HepG2 (cell line): ENCODE data around the gene APOA1. TPM values are rescaled to one million over a fixed set of nuclear protein-coding genes. Genes with fewer than 3 reads are reported as not detected.

ENCODE experiments used
- ARID2 ChIP-seq: sonication (generic); formaldehyde crosslinking; IDR thresholded peaks from 2 replicates; pipeline ENCODE4 v1.8.1; 2022; ENCODE audit warnings: mild to moderate bottlenecking, missing genetic modification reagents, borderline replicate concordance
- ELF1 ChIP-seq: sonication (generic); formaldehyde crosslinking; IDR thresholded peaks from 2 replicates; pipeline ENCODE4 v1.4.0; 2020; ENCODE audit warnings: missing genetic modification reagents
- FOXP1 ChIP-seq, 2 experiments: fragments of 450-650 bp in 1 of 2; IDR thresholded peaks; 2 replicates each; pipeline ENCODE4 v1.6.1; 2017 to 2018; ENCODE audit warnings: antibody characterized with exemption in 1 of 2
- GTF2F1 ChIP-seq: fragments of 150-350 bp; IDR thresholded peaks from 2 replicates; pipeline ENCODE4 v1.6.1; 2014; ENCODE audit warnings: low read length
- HOXA3 ChIP-seq: sonication (generic); formaldehyde crosslinking; IDR thresholded peaks from 2 replicates; pipeline ENCODE4 v1.5.0; 2020; ENCODE audit warnings: missing genetic modification reagents
- HOXA5 ChIP-seq: sonication (generic); formaldehyde crosslinking; IDR thresholded peaks from 2 replicates; pipeline ENCODE4 v1.4.0; 2020; ENCODE audit warnings: missing genetic modification reagents
- NCOA1 ChIP-seq: sonication (generic); formaldehyde crosslinking; IDR thresholded peaks from 2 replicates; pipeline ENCODE4 v1.9.0; 2021; ENCODE audit warnings: missing genetic modification reagents
- ONECUT2 ChIP-seq: sonication (generic); formaldehyde crosslinking; IDR thresholded peaks from 2 replicates; pipeline ENCODE4 v1.4.0; 2020; ENCODE audit warnings: missing genetic modification reagents
- PHF20 ChIP-seq: sonication (generic); formaldehyde crosslinking; IDR thresholded peaks from 2 replicates; pipeline ENCODE4 v1.5.0; 2020; ENCODE audit warnings: mild to moderate bottlenecking, missing genetic modification reagents
- RAD21 ChIP-seq: fragments of 450-650 bp; formaldehyde crosslinking; IDR thresholded peaks from 2 replicates; pipeline ENCODE4 v1.5.0; 2020; ENCODE audit warnings: mild to moderate bottlenecking
- ZBTB21 ChIP-seq: sonication (generic); formaldehyde crosslinking; IDR thresholded peaks from 2 replicates; pipeline ENCODE4 v1.4.0; 2020; ENCODE audit warnings: missing genetic modification reagents
- ZC3H13 ChIP-seq: sonication (generic); formaldehyde crosslinking; IDR thresholded peaks from 2 replicates; pipeline ENCODE4 v1.8.1; 2023; ENCODE audit warnings: mild to moderate bottlenecking, missing genetic modification reagents, moderate library complexity
- ZNF121 ChIP-seq: sonication (generic); formaldehyde crosslinking; IDR thresholded peaks from 2 replicates; pipeline ENCODE4 v1.5.0; 2020; ENCODE audit warnings: mild to moderate bottlenecking, missing genetic modification reagents
- ZNF577 ChIP-seq: sonication (generic); formaldehyde crosslinking; IDR thresholded peaks from 2 replicates; pipeline ENCODE4 v1.4.0; 2020; ENCODE audit warnings: mild to moderate bottlenecking, low read depth, missing genetic modification reagents, borderline replicate concordance
- ZZZ3 ChIP-seq: sonication (generic); formaldehyde crosslinking; IDR thresholded peaks from 2 replicates; pipeline ENCODE4 v1.4.0; 2020; ENCODE audit warnings: missing genetic modification reagents, mild to moderate bottlenecking, borderline replicate concordance
- polyA plus RNA-seq, 8 experiments: library from polyadenylated mRNA; depleted of rRNA in 3 of 8; stranded (reverse) in 7 of 8; unstranded in 1 of 8; fragments of >200 nt; fragmentation: Illumina TruSeq in 4 of 8; extraction: Trizol in 4 of 8; gene quantifications; 2 replicates each; pipeline versions ENCODE4 v1.2.1 to v1.2.3, GENCODE V29; 2011 to 2016; ENCODE audit warnings: low read depth in 4 of 8, missing spikeins in 1 of 8, mixed read lengths in 1 of 8; ENCODE audit not compliant: insufficient read depth in 1 of 8
- total RNA-seq, 5 experiments: library from RNA; depleted of rRNA; stranded (reverse); fragments of >200 nt; fragmentation: Illumina TruSeq; extraction: Trizol; gene quantifications; 2 replicates each; pipeline ENCODE4 v1.2.3, GENCODE V29; 2016; ENCODE audit warnings: low read depth in 1 of 5
- TF ChIP-seq, protein P1 (sequence below): IDR thresholded peaks from 2 replicates; pipeline ENCODE4 v1.6.1; 2016; ENCODE audit warnings: missing compliant biosample characterization, missing genetic modification reagents, borderline replicate concordance
- TF ChIP-seq, protein P2 (sequence below): sonication (generic); formaldehyde crosslinking; IDR thresholded peaks from one replicate; pipeline ENCODE4 v1.5.1; 2020; ENCODE audit warnings: mild to moderate bottlenecking, missing genetic modification reagents; ENCODE audit errors: not compliant biosample characterization
- TF ChIP-seq, protein P3 (sequence below): sonication (generic); formaldehyde crosslinking; IDR thresholded peaks from 2 replicates; pipeline ENCODE4 v1.5.0; 2020; ENCODE audit warnings: missing genetic modification reagents

The APOA1 gene
- total and polyA plus RNA-seq, 2 of the 13 experiments (the other 11 are each of a cell fraction or from before 2014, with no cell fraction given): 1,973 to 5,485 TPM

DNA sequence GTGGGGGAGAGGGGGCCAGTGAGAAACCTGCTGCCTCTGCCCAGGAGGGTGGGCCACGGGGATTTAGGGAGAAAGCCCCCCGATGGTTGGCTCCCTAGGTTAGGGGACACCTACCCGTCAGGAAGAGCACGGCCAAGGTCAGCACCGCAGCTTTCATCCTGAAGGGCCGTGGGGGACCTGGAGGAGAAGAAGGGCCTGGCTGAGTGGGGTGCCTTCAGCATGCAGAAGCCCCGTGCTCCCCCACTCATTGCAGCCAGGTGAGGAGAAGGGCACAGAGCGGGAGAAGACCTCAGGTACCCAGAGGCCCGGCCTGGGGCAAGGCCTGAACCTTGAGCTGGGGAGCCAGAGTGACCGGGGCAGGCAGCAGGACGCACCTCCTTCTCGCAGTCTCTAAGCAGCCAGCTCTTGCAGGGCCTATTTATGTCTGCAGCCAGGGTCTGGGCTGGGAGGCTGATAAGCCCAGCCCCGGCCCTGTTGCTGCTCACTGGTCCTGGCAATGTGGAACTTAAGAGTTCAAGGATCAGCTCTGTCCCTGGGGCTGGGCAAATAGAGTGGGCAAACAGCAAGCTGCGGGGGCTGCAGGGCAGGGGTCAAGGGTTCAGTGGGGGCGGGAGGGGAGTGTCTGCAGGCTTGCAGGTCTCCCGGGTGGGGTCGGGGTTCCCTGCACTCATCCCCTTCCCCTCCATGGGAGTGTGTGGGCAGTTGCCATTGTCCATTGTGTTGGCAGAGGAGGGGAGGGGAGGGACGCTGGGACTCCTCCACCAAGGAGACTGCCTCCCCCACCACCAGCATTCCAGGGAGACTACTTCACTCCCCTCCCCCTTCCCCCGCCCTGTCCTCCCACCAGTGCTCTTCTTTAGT, at the start of gene APOA1 (continued):
- TF ChIP-seq, protein P1, sequence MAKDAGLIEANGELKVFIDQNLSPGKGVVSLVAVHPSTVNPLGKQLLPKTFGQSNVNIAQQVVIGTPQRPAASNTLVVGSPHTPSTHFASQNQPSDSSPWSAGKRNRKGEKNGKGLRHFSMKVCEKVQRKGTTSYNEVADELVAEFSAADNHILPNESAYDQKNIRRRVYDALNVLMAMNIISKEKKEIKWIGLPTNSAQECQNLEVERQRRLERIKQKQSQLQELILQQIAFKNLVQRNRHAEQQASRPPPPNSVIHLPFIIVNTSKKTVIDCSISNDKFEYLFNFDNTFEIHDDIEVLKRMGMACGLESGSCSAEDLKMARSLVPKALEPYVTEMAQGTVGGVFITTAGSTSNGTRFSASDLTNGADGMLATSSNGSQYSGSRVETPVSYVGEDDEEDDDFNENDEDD (CRISPR knock-in tag): no peak
- TF ChIP-seq, protein P2, sequence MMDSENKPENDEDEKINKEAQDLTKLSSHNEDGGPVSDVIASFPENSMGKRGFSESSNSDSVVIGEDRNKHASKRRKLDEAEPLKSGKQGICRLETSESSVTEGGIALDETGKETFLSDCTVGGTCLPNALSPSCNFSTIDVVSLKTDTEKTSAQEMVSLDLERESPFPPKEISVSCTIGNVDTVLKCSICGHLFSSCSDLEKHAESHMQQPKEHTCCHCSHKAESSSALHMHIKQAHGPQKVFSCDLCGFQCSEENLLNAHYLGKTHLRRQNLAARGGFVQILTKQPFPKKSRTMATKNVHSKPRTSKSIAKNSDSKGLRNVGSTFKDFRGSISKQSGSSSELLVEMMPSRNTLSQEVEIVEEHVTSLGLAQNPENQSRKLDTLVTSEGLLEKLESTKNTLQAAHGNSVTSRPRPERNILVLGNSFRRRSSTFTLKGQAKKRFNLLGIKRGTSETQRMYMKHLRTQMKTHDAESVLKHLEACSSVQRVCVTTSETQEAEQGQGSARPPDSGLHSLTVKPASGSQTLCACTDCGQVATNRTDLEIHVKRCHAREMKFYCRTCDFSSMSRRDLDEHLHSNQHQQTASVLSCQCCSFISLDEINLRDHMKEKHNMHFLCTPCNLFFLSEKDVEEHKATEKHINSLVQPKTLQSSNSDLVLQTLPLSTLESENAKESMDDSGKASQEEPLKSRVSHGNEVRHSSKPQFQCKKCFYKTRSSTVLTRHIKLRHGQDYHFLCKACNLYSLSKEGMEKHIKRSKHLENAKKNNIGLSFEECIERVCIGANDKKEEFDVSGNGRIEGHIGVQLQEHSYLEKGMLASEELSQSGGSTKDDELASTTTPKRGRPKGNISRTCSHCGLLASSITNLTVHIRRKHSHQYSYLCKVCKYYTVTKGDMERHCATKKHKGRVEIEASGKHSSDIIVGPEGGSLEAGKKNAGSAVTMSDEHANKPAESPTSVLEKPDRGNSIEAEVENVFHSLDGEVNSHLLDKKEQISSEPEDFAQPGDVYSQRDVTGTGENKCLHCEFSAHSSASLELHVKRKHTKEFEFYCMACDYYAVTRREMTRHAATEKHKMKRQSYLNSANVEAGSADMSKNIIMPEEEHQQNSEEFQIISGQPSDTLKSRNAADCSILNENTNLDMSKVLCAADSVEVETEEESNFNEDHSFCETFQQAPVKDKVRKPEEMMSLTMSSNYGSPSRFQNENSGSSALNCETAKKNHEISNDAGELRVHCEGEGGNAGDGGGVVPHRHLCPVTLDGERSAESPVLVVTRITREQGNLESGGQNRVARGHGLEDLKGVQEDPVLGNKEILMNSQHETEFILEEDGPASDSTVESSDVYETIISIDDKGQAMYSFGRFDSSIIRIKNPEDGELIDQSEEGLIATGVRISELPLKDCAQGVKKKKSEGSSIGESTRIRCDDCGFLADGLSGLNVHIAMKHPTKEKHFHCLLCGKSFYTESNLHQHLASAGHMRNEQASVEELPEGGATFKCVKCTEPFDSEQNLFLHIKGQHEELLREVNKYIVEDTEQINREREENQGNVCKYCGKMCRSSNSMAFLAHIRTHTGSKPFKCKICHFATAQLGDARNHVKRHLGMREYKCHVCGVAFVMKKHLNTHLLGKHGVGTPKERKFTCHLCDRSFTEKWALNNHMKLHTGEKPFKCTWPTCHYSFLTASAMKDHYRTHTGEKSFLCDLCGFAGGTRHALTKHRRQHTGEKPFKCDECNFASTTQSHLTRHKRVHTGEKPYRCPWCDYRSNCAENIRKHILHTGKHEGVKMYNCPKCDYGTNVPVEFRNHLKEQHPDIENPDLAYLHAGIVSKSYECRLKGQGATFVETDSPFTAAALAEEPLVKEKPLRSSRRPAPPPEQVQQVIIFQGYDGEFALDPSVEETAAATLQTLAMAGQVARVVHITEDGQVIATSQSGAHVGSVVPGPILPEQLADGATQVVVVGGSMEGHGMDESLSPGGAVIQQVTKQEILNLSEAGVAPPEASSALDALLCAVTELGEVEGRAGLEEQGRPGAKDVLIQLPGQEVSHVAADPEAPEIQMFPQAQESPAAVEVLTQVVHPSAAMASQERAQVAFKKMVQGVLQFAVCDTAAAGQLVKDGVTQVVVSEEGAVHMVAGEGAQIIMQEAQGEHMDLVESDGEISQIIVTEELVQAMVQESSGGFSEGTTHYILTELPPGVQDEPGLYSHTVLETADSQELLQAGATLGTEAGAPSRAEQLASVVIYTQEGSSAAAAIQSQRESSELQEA (CRISPR knock-in tag): peak; percentile 67
- TF ChIP-seq PHF20: no peak
- peak; percentile 82; the same call in 1 of the 2 replicates for TF ChIP-seq ARID2 (CRISPR knock-in tag)
- TF ChIP-seq ELF1 (CRISPR knock-in tag): no peak; the same call in 1 of the 2 replicates
- TF ChIP-seq ZZZ3 (CRISPR knock-in tag): no peak
- TF ChIP-seq HOXA5 (CRISPR knock-in tag): peak; percentile 73; the same call in 1 of the 2 replicates
- TF ChIP-seq ZBTB21 (CRISPR knock-in tag): peak; percentile 40; the same call in 1 of the 2 replicates
- peak; percentile 78 for TF ChIP-seq GTF2F1
- peak; percentile 76; the same call in 1 of the 2 replicates for TF ChIP-seq HOXA3 (CRISPR knock-in tag)
- TF ChIP-seq ZC3H13 (CRISPR knock-in tag): 0 out of 2 replicates have a peak, but pooled peaks have one; percentile 73
- no peak for TF ChIP-seq ZNF577 (CRISPR knock-in tag)
- peak; percentile 65; the same call in 1 of the 2 replicates for TF ChIP-seq RAD21
- TF ChIP-seq NCOA1 (CRISPR knock-in tag): peak; percentile 96
- no peak for TF ChIP-seq FOXP1 (IDR thresholded peaks at IDR 0.05)
- TF ChIP-seq FOXP1 (CRISPR knock-in tag; IDR thresholded peaks at IDR 0.05): peak; percentile 68
- peak; percentile 28; the same call in 1 of the 2 replicates for TF ChIP-seq ZNF121 (CRISPR knock-in tag)
- TF ChIP-seq ONECUT2 (CRISPR knock-in tag): peak; percentile 15; the same call in 1 of the 2 replicates
- TF ChIP-seq, protein P3, sequence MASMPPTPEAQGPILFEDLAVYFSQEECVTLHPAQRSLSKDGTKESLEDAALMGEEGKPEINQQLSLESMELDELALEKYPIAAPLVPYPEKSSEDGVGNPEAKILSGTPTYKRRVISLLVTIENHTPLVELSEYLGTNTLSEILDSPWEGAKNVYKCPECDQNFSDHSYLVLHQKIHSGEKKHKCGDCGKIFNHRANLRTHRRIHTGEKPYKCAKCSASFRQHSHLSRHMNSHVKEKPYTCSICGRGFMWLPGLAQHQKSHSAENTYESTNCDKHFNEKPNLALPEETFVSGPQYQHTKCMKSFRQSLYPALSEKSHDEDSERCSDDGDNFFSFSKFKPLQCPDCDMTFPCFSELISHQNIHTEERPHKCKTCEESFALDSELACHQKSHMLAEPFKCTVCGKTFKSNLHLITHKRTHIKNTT: no peak
